Astrocyte of the hippocampus (primary cell): Measurements from ENCODE around the gene ZBTB26.

Source experiments
- DNase-seq: peaks from one replicate; pipeline ENCODE4 v3.0.0; 2011; ENCODE audit warnings: low read depth, low spot score

ZBTB26 gene

GRCh38 chr9:122931226-122932121 lies at the start of gene ZBTB26:
Gene ZBTB26, minus strand, starts transcription at chr9:122931512. Its CDS starts 11,578 bp downstream, at chr9:122919934.
- DNase-seq, result peak; percentile 97

- no peak for DNase-seq
Observed at GRCh38 chr9:122978601-122979000, 47.3 kb upstream of the ZBTB26 start.

- no peak for DNase-seq
Observed at GRCh38 chr9:122975196-122975595, 43.9 kb upstream of the ZBTB26 start.

GRCh38 chr9:122961139-122961538 lies 29.8 kb upstream of the ZBTB26 start:
- DNase-seq, result no peak

GRCh38 chr9:122955961-122956360 lies 24.6 kb upstream of the ZBTB26 start:
- no peak for DNase-seq

GRCh38 chr9:122954253-122954691 lies 23.0 kb upstream of the ZBTB26 start:
- DNase-seq, result peak; percentile 60

GRCh38 chr9:122951056-122951455 lies 19.7 kb upstream of the ZBTB26 start:
- no peak for DNase-seq

GRCh38 chr9:122950263-122950662 lies 19.0 kb upstream of the ZBTB26 start:
- no peak for DNase-seq

- peak; percentile 7 for DNase-seq
Observed at GRCh38 chr9:122949696-122950095, 18.4 kb upstream of the ZBTB26 start.

- DNase-seq, result no peak
Observed at GRCh38 chr9:122948313-122948712, 17.0 kb upstream of the ZBTB26 start.

GRCh38 chr9:122946461-122947005 lies 15.2 kb upstream of the ZBTB26 start:
- no peak for DNase-seq

GRCh38 chr9:122944960-122945888 lies 13.9 kb upstream of the ZBTB26 start:
- DNase-seq, result no peak

GRCh38 chr9:122941582-122942234 lies 10.4 kb upstream of the ZBTB26 start:
- DNase-seq, result peak; percentile 70

- peak; percentile 99 for DNase-seq
Observed at GRCh38 chr9:122940749-122941581, 9.7 kb upstream of the ZBTB26 start, which contains the start of gene RABGAP1. Gene RABGAP1, plus strand, starts transcription at chr9:122941020. Its CDS starts 16,040 bp downstream, at chr9:122957060.

GRCh38 chr9:122940454-122940748 lies 9.1 kb upstream of the ZBTB26 start:
- DNase-seq, result no peak

GRCh38 chr9:122939601-122940000 lies 8.3 kb upstream of the ZBTB26 start:
- no peak for DNase-seq

- no peak for DNase-seq
Observed at GRCh38 chr9:122936883-122937282, 5.6 kb upstream of the ZBTB26 start.

GRCh38 chr9:122936464-122936863 lies 5.2 kb upstream of the ZBTB26 start:
- no peak for DNase-seq

- DNase-seq, result no peak
Observed at GRCh38 chr9:122930541-122931225, 629 bp downstream of the ZBTB26 start.

- no peak for DNase-seq
Observed at GRCh38 chr9:122929796-122930354, 1.4 kb downstream of the ZBTB26 start.
